NT2/D1 (cell line): Measurements from ENCODE around the gene PXMP4.
"Not testable (repeated sequence)": the region's sequence is repeated elsewhere in the genome, so short reads cannot be mapped to it uniquely, and the experiment has no call there.

Source experiments
- DNase-seq: peaks from one replicate; pipeline ENCODE4 v3.0.0-alpha.2; 2011; ENCODE audit warnings: low read depth, low spot score
- H3K27me3 ChIP-seq: 2 replicates; pipeline ENCODE4 v1.6.0; 2011; ENCODE audit warnings: mild to moderate bottlenecking; ENCODE audit not compliant: insufficient read length, insufficient read depth
- H3K36me3 ChIP-seq: 2 replicates; pipeline ENCODE4 v1.6.1; 2011; ENCODE audit warnings: mild to moderate bottlenecking, low read length, mixed read lengths; ENCODE audit not compliant: insufficient read depth, insufficient read length
- H3K4me1 ChIP-seq: 2 replicates; pipeline ENCODE4 v1.5.1; 2011; ENCODE audit not compliant: insufficient read depth, insufficient read length
- H3K4me3 ChIP-seq: 2 replicates; pipeline ENCODE4 v1.5.1; 2011; ENCODE audit warnings: low read depth; ENCODE audit not compliant: insufficient read length
- H3K9ac ChIP-seq: 2 replicates; pipeline ENCODE4 v1.6.0; 2011; ENCODE audit warnings: low read depth; ENCODE audit not compliant: insufficient read length
- H3K9me3 ChIP-seq: 2 replicates; pipeline ENCODE4 v1.5.1; 2011; ENCODE audit warnings: mild to moderate bottlenecking, low read length; ENCODE audit not compliant: insufficient read depth
- SUZ12 ChIP-seq: IDR thresholded peaks from 2 replicates; pipeline ENCODE4 v1.6.1; 2011; ENCODE audit not compliant: insufficient read length, insufficient read depth; ENCODE audit errors: extremely low read depth
- YY1 ChIP-seq: IDR thresholded peaks from 2 replicates; pipeline ENCODE4 v1.6.1; 2011; ENCODE audit not compliant: insufficient read length, insufficient read depth
- ZNF274 ChIP-seq: IDR thresholded peaks from 2 replicates; pipeline ENCODE4 v1.6.1; 2011; ENCODE audit warnings: mild to moderate bottlenecking, low read depth, low read length

The PXMP4 gene

GRCh38 chr20:33757458-33757857 lies 37.3 kb upstream of the PXMP4 start:
- H3K9me3 ChIP-seq, result peaks cover 12% of the 10 kb centered on the region
- TF ChIP-seq YY1, result no peak
- no peak overlapping the region for H3K4me3 ChIP-seq
- no peak overlapping the region for H3K9ac ChIP-seq
- H3K36me3 ChIP-seq, result peaks cover 25% of the 10 kb centered on the region
- no peaks in the 10 kb centered on the region for H3K27me3 ChIP-seq
- DNase-seq, result no peak
- no peaks in the 10 kb centered on the region for H3K4me1 ChIP-seq

- H3K27me3 ChIP-seq, result no peaks in the 10 kb centered on the region
- TF ChIP-seq ZNF274 (no peak), YY1 (no peak), SUZ12 (no peak)
- H3K9me3 ChIP-seq, result peaks cover 12% of the 10 kb centered on the region
- no peak overlapping the region for H3K4me3 ChIP-seq
- no peak for DNase-seq
- H3K4me1 ChIP-seq, result no peaks in the 10 kb centered on the region
- H3K9ac ChIP-seq, result peak overlapping the region; percentile 44
- peaks cover 27% of the 10 kb centered on the region for H3K36me3 ChIP-seq
Measured at GRCh38 chr20:33757046-33757445, 36.9 kb upstream of the PXMP4 start.

GRCh38 chr20:33755936-33756490 lies 35.9 kb upstream of the PXMP4 start:
- not testable (repeated sequence) for H3K9ac ChIP-seq, H3K4me1 ChIP-seq, H3K27me3 ChIP-seq, H3K4me3 ChIP-seq
- H3K9me3 ChIP-seq, result peaks cover 12% of the 10 kb centered on the region
- peaks cover 22% of the 10 kb centered on the region for H3K36me3 ChIP-seq
- peak; percentile 71 for DNase-seq

- Histone ChIP-seq H3K27me3 (no peaks in the 10 kb centered on the region), H3K9me3 (peaks cover 12% of the 10 kb centered on the region), H3K4me3 (no peak overlapping the region), H3K36me3 (peaks cover 24% of the 10 kb centered on the region), H3K9ac (no peak overlapping the region), H3K4me1 (no peaks in the 10 kb centered on the region)
- TF ChIP-seq SUZ12 (no peak), YY1 (no peak), ZNF274 (no peak)
- no peak for DNase-seq
Measured at GRCh38 chr20:33753763-33754162, 33.7 kb upstream of the PXMP4 start.

- Histone ChIP-seq H3K27me3 (no peaks in the 10 kb centered on the region), H3K36me3 (peaks cover 27% of the 10 kb centered on the region), H3K4me1 (no peaks in the 10 kb centered on the region), H3K9me3 (peaks cover 12% of the 10 kb centered on the region), H3K9ac (no peak overlapping the region), H3K4me3 (no peak overlapping the region)
- no peak for DNase-seq
- TF ChIP-seq ZNF274, result no peak
- no peak for TF ChIP-seq SUZ12
- TF ChIP-seq YY1, result no peak
Measured at GRCh38 chr20:33753143-33753542, 33.0 kb upstream of the PXMP4 start.

GRCh38 chr20:33751775-33752174 lies 31.7 kb upstream of the PXMP4 start:
- TF ChIP-seq YY1 (no peak), ZNF274 (no peak), SUZ12 (no peak)
- no peak for DNase-seq
- H3K9ac ChIP-seq, result no peak overlapping the region
- H3K36me3 ChIP-seq, result peaks cover 16% of the 10 kb centered on the region
- H3K9me3 ChIP-seq, result no peaks in the 10 kb centered on the region
- H3K4me3 ChIP-seq, result no peak overlapping the region
- no peaks in the 10 kb centered on the region for H3K27me3 ChIP-seq
- H3K4me1 ChIP-seq, result no peaks in the 10 kb centered on the region

GRCh38 chr20:33746325-33746998 lies 26.4 kb upstream of the PXMP4 start:
- H3K9ac ChIP-seq, result no peak overlapping the region
- peaks cover 5% of the 10 kb centered on the region for H3K36me3 ChIP-seq
- no peaks in the 10 kb centered on the region for H3K9me3 ChIP-seq
- no peaks in the 10 kb centered on the region for H3K27me3 ChIP-seq
- H3K4me3 ChIP-seq, result no peak overlapping the region
- DNase-seq, result no peak
- no peak for TF ChIP-seq ZNF274
- no peak for TF ChIP-seq SUZ12
- no peak for TF ChIP-seq YY1
- H3K4me1 ChIP-seq, result no peaks in the 10 kb centered on the region
